SK-N-SH treated with all-trans-retinoic acid at 6 μM for 48 hours (cell line): ENCODE measurements around the gene SYTL3.

Experiments
- ARNTL ChIP-seq: fragments of 450-650 bp; formaldehyde crosslinking; IDR thresholded peaks from 2 replicates; pipeline ENCODE4 v1.5.0; 2020; ENCODE audit warnings: low read depth, mild to moderate bottlenecking, moderate library complexity, borderline replicate concordance
- OSR1 ChIP-seq: fragments of 250-450 bp; sonication (Bioruptor Pico); IDR thresholded peaks from 2 replicates; pipeline ENCODE4 v1.8.0; 2022; ENCODE audit warnings: moderate library complexity, mild to moderate bottlenecking, inconsistent platforms
- TCF4 ChIP-seq: fragments of 250-450 bp; sonication (Bioruptor Pico); IDR thresholded peaks from 2 replicates; pipeline ENCODE4 v1.8.0; 2021; ENCODE audit warnings: mild to moderate bottlenecking, moderate library complexity, borderline replicate concordance
- TOX ChIP-seq: fragments of 250-450 bp; sonication (Bioruptor Pico); IDR thresholded peaks from 2 replicates; pipeline ENCODE4 v1.8.0; 2021; ENCODE audit warnings: mild to moderate bottlenecking, moderate library complexity, borderline replicate concordance
- ZC3H10 ChIP-seq: fragments of 250-450 bp; sonication (Bioruptor Pico); IDR thresholded peaks from 2 replicates; pipeline ENCODE4 v1.5.1; 2021; ENCODE audit warnings: mild to moderate bottlenecking, moderate library complexity
- TF ChIP-seq, protein P1 (sequence below): fragments of 250-450 bp; sonication (Bioruptor Pico); IDR thresholded peaks from 2 replicates; pipeline ENCODE4 v1.8.0; 2020; ENCODE audit warnings: mild to moderate bottlenecking, moderate library complexity, borderline replicate concordance
- TF ChIP-seq, protein P2 (sequence below): fragments of 250-450 bp; sonication (Bioruptor Pico); IDR thresholded peaks from 2 replicates; pipeline ENCODE4 v1.8.0; 2021; ENCODE audit warnings: low read depth, mild to moderate bottlenecking, moderate library complexity, borderline replicate concordance
- TF ChIP-seq, protein P3 (sequence below): fragments of 250-450 bp; sonication (Bioruptor Pico); IDR thresholded peaks from 2 replicates; pipeline ENCODE4 v1.5.0; 2020; ENCODE audit warnings: mild to moderate bottlenecking, moderate library complexity

DNA sequence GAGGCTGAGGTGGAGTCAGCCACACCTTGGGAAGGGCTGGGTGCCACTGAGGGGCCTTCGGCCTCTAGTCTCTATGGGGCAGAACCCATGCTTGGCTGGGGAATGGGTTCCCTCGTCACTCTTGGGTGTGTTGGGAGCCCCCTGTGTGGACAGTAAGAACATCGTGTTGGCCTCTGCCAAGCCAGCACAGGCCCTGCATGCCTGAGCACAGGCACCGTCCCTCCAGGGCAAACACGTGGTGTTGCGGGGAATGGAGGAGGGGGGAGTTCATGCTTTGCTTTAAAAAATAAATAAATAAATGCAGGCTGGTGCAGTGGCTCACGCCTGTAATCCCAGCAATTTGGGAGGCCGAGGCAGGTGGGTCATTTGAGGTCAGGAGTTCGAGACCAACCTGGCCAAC lies 106.3 kb downstream of the SYTL3 start:
- TF ChIP-seq, protein P1, sequence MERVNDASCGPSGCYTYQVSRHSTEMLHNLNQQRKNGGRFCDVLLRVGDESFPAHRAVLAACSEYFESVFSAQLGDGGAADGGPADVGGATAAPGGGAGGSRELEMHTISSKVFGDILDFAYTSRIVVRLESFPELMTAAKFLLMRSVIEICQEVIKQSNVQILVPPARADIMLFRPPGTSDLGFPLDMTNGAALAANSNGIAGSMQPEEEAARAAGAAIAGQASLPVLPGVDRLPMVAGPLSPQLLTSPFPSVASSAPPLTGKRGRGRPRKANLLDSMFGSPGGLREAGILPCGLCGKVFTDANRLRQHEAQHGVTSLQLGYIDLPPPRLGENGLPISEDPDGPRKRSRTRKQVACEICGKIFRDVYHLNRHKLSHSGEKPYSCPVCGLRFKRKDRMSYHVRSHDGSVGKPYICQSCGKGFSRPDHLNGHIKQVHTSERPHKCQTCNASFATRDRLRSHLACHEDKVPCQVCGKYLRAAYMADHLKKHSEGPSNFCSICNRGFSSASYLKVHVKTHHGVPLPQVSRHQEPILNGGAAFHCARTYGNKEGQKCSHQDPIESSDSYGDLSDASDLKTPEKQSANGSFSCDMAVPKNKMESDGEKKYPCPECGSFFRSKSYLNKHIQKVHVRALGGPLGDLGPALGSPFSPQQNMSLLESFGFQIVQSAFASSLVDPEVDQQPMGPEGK (CRISPR knock-in tag) = no peak
- TF ChIP-seq TOX (CRISPR knock-in tag) = no peak
- no peak for TF ChIP-seq TCF4
- TF ChIP-seq, protein P2, sequence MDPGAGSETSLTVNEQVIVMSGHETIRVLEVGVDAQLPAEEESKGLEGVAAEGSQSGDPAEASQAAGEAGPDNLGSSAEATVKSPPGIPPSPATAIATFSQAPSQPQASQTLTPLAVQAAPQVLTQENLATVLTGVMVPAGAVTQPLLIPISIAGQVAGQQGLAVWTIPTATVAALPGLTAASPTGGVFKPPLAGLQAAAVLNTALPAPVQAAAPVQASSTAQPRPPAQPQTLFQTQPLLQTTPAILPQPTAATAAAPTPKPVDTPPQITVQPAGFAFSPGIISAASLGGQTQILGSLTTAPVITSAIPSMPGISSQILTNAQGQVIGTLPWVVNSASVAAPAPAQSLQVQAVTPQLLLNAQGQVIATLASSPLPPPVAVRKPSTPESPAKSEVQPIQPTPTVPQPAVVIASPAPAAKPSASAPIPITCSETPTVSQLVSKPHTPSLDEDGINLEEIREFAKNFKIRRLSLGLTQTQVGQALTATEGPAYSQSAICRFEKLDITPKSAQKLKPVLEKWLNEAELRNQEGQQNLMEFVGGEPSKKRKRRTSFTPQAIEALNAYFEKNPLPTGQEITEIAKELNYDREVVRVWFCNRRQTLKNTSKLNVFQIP (CRISPR knock-in tag) = no peak
- TF ChIP-seq, protein P3, sequence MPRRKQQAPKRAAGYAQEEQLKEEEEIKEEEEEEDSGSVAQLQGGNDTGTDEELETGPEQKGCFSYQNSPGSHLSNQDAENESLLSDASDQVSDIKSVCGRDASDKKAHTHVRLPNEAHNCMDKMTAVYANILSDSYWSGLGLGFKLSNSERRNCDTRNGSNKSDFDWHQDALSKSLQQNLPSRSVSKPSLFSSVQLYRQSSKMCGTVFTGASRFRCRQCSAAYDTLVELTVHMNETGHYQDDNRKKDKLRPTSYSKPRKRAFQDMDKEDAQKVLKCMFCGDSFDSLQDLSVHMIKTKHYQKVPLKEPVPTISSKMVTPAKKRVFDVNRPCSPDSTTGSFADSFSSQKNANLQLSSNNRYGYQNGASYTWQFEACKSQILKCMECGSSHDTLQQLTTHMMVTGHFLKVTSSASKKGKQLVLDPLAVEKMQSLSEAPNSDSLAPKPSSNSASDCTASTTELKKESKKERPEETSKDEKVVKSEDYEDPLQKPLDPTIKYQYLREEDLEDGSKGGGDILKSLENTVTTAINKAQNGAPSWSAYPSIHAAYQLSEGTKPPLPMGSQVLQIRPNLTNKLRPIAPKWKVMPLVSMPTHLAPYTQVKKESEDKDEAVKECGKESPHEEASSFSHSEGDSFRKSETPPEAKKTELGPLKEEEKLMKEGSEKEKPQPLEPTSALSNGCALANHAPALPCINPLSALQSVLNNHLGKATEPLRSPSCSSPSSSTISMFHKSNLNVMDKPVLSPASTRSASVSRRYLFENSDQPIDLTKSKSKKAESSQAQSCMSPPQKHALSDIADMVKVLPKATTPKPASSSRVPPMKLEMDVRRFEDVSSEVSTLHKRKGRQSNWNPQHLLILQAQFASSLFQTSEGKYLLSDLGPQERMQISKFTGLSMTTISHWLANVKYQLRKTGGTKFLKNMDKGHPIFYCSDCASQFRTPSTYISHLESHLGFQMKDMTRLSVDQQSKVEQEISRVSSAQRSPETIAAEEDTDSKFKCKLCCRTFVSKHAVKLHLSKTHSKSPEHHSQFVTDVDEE (CRISPR knock-in tag) = no peak
- TF ChIP-seq ZC3H10 = no peak
- no peak for TF ChIP-seq OSR1
- no peak for TF ChIP-seq ARNTL
